Thyroid gland (tissue), 4 donors: ENCODE measurements around the gene ARHGAP22. TPM values are rescaled to one million over a fixed set of nuclear protein-coding genes. Genes with fewer than 3 reads are reported as not detected.
A peak's percentile ranks its signal among the peaks of the same experiment; 100 is the strongest.

ENCODE experiments used
- DNase-seq, 2 donors: peaks; one replicate each; pipeline ENCODE4 v3.0.0-alpha.2; 2019
- H3K27ac ChIP-seq, 3 donors: fragments of 200-600 bp; sonication (generic); 1 replicate in 2 of 3; 2 replicates in 1 of 3; pipeline ENCODE4 v1.5.1; 2016 to 2019; ENCODE audit warnings: mild to moderate bottlenecking in 1 of 3, moderate library complexity in 1 of 3
- H3K27me3 ChIP-seq: fragments of 200-600 bp; sonication (generic); one replicate; pipeline ENCODE4 v1.5.1; 2019
- H3K36me3 ChIP-seq, 2 donors: fragments of 200-600 bp; sonication (generic); one replicate each; pipeline ENCODE4 v1.5.1; 2016 to 2019
- H3K4me1 ChIP-seq, 2 donors: fragments of 200-600 bp; sonication (generic); one replicate each; pipeline ENCODE4 v1.5.1; 2017 to 2019
- H3K4me3 ChIP-seq, 3 donors: fragments of 200-600 bp; sonication (generic); replicated peaks in 1 of 3; 1 replicate in 2 of 3; 2 replicates in 1 of 3; pipeline ENCODE4 v1.5.1; 2016; ENCODE audit warnings: mild to moderate bottlenecking in 1 of 3
- H3K9me3 ChIP-seq: fragments of 200-600 bp; sonication (generic); one replicate; pipeline ENCODE4 v1.5.1; 2017
- CTCF ChIP-seq, 6 experiments: fragments of 200-600 bp in 3 of 6; fragments of 450-650 bp in 3 of 6; sonication (generic) in 3 of 6; IDR thresholded peaks; one replicate each; pipeline ENCODE4 v1.5.1; 2016 to 2019; ENCODE audit warnings: antibody characterized with exemption in 6 of 6, mild to moderate bottlenecking in 2 of 6, inconsistent platforms in 1 of 6, moderate library complexity in 1 of 6
- POLR2A ChIP-seq, 2 donors: fragments of 450-650 bp; IDR thresholded peaks; one replicate each; pipeline ENCODE4 v1.6.1; 2017; ENCODE audit warnings: antibody characterized with exemption in 2 of 2, mild to moderate bottlenecking in 2 of 2, moderate library complexity in 1 of 2
- WGBS, 2 donors: methylation state at CpG; one replicate each; pipeline ENCODE4 v1.1.5; 2017; 5-methylcytosine and 5-hydroxymethylcytosine counted together
- intact Hi-C: fragments of 100-400 bp; cut with DNase I; formaldehyde crosslinking; loops from one replicate; pipeline ENCODE4 v1.15.1; 2023
- total RNA-seq, 4 donors: library from RNA; depleted of rRNA; stranded (reverse); fragments of >200 nt; gene quantifications; one replicate each; pipeline ENCODE4 v1.2.3, GENCODE V29; 2016

Gene ARHGAP22
- total RNA-seq, 4 donors from 2014 or later = 3.4 to 29.5 (median 19.1) TPM

GRCh38 chr10:48484911-48485310 lies 120.0 kb downstream of the ARHGAP22 start:
- WGBS, 2 donors = 18 to 34% methylated on average over 3 of the region's 3 CpGs
- Histone ChIP-seq H3K36me3 (no peaks in the 10 kb centered on the region), H3K27me3 (no peaks in the 10 kb centered on the region), H3K4me1 (peaks cover 8 to 21% of the 10 kb centered on the region in 2 donors), H3K27ac (peak overlapping the region; percentile 19 to 78 (median 63)), H3K4me3 (no peak overlapping the region), H3K9me3 (no peaks in the 10 kb centered on the region)
- no peak for TF ChIP-seq POLR2A (IDR thresholded peaks at IDR 0.05)
- TF ChIP-seq CTCF (IDR thresholded peaks at IDR 0.05) = no peak
- no peak for DNase-seq
- intact Hi-C loops = no loop called here

GRCh38 chr10:48482207-48482606 lies 122.7 kb downstream of the ARHGAP22 start:
- WGBS, 2 donors = 85 to 86% methylated on average over 3 of the region's 3 CpGs
- DNase-seq = no peak
- intact Hi-C loops = no loop called here
- H3K36me3 ChIP-seq = no peaks in the 10 kb centered on the region
- H3K27me3 ChIP-seq = no peaks in the 10 kb centered on the region
- peaks cover 8 to 21% of the 10 kb centered on the region in 2 donors for H3K4me1 ChIP-seq
- no peaks in the 10 kb centered on the region for H3K9me3 ChIP-seq
- H3K4me3 ChIP-seq = no peak overlapping the region
- no peak for TF ChIP-seq CTCF (IDR thresholded peaks at IDR 0.05)
- TF ChIP-seq POLR2A (IDR thresholded peaks at IDR 0.05) = no peak
- no peak overlapping the region for H3K27ac ChIP-seq

GRCh38 chr10:48481385-48481784 lies 123.5 kb downstream of the ARHGAP22 start:
- WGBS, 2 donors = 81 to 88% methylated on average over 2 of the region's 2 CpGs
- H3K27ac ChIP-seq = no peak overlapping the region
- TF ChIP-seq POLR2A (IDR thresholded peaks at IDR 0.05) (no peak), CTCF (IDR thresholded peaks at IDR 0.05) (no peak)
- no peak for DNase-seq
- intact Hi-C loops = no loop called here
- no peaks in the 10 kb centered on the region for H3K9me3 ChIP-seq
- peaks cover 8 to 21% of the 10 kb centered on the region in 2 donors for H3K4me1 ChIP-seq
- no peaks in the 10 kb centered on the region for H3K36me3 ChIP-seq
- H3K27me3 ChIP-seq = no peaks in the 10 kb centered on the region
- H3K4me3 ChIP-seq = no peak overlapping the region

DNA sequence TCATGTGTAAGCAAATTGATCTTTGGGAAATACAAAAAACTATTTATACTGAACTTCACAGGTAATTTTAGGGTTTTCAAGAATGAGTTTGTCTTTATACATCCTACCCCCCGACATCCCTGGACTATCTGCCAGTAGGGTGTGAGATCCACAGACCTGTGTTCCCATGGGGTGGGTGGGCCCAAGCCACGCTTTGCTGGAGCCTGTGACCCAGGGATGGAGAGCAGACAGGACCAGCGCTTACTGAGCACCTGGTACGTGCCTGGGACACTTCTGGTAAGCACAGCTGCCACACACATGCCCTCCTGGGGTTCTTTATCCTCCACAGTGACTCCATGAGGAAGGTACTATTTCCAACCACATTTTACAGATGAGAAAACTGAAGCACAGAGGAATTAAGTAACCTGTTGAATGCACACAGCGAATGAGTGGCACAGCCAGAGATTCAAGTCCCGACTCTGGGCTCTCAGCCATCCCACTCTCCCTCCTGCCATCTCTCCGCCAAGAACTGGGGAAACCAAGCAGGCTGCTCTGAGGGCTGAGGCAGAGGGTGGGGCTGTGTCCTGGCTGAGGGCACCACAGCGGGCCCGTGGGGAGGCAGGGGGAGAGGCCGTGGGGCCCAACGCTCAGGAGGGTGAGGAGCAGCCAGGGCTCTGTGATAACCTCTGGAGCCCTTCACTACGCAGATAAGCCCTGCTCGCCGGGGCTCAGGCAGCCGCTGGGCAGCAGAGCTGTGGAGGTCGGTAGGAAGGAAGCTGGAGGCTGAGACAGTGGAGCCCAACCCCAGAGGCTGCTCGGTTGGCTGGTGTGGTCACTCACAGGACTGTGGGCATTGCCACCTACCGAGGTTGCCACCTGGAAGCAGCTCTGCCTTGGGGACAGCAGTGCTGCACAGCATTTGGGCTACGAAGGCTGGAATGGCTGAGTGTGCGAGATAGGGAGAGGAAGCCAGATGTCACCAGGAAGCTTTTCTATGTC lies 124.2 kb downstream of the ARHGAP22 start:
- no peaks in the 10 kb centered on the region for H3K27me3 ChIP-seq
- H3K4me1 ChIP-seq = peaks cover 8 to 18% of the 10 kb centered on the region in 2 donors
- 67 to 74% methylated on average over 15 to 20 of the region's 20 CpGs for WGBS, 2 donors
- H3K9me3 ChIP-seq = no peaks in the 10 kb centered on the region
- no peaks in the 10 kb centered on the region for H3K36me3 ChIP-seq
- intact Hi-C loops = no loop called here
- TF ChIP-seq POLR2A (IDR thresholded peaks at IDR 0.05) = no peak
- TF ChIP-seq CTCF (IDR thresholded peaks at IDR 0.05) = no peak
- no peak overlapping the region for H3K27ac ChIP-seq
- DNase-seq = no peak
- no peak overlapping the region for H3K4me3 ChIP-seq
